Mesendoderm (in vitro differentiated cells): ENCODE measurements around the gene CPA1.
A peak's percentile ranks its signal among the peaks of the same experiment; 100 is the strongest.
"Not testable (repeated sequence)": the region's sequence is repeated elsewhere in the genome, so short reads cannot be mapped to it uniquely, and the experiment has no call there.

ENCODE experiments used
- DNase-seq: peaks from one replicate; pipeline ENCODE4 v3.0.0; 2013
- H2AK5ac ChIP-seq: 2 replicates; pipeline ENCODE4 v1.6.1; 2013; ENCODE audit warnings: low read length, inconsistent platforms
- H2BK120ac ChIP-seq: 2 replicates; pipeline ENCODE4 v1.6.1; 2013; ENCODE audit warnings: low read depth, mild to moderate bottlenecking, low read length, moderate library complexity, mixed read lengths
- H2BK15ac ChIP-seq: replicated peaks from 2 replicates; pipeline ENCODE4 v1.6.1; 2013; ENCODE audit warnings: low read depth, mild to moderate bottlenecking, moderate library complexity
- H2BK5ac ChIP-seq: 2 replicates; pipeline ENCODE4 v1.6.1; 2013; ENCODE audit warnings: low read length, inconsistent platforms
- H3K18ac ChIP-seq: 2 replicates; pipeline ENCODE4 v1.6.1; 2013; ENCODE audit warnings: mild to moderate bottlenecking, low read length, mixed read lengths
- H3K23ac ChIP-seq: one replicate; pipeline ENCODE4 v1.6.1; 2013; ENCODE audit warnings: low read length
- H3K27ac ChIP-seq: 2 replicates; pipeline ENCODE4 v1.5.1; 2013; ENCODE audit warnings: low read depth, mild to moderate bottlenecking, inconsistent platforms, low read length, moderate library complexity
- H3K27me3 ChIP-seq: 2 replicates; pipeline ENCODE4 v1.6.1; 2013; ENCODE audit warnings: low read length, control low read depth, mild to moderate bottlenecking, inconsistent platforms; ENCODE audit not compliant: insufficient read depth, poor library complexity
- H3K36me3 ChIP-seq: 2 replicates; pipeline ENCODE4 v1.6.1; 2013; ENCODE audit warnings: low read length, inconsistent platforms; ENCODE audit not compliant: control insufficient read depth, insufficient read depth
- H3K4ac ChIP-seq: one replicate; pipeline ENCODE4 v1.6.1; 2013; ENCODE audit warnings: low read depth, mild to moderate bottlenecking, low read length, moderate library complexity
- H3K4me1 ChIP-seq: 2 replicates; pipeline ENCODE4 v1.6.1; 2013; ENCODE audit warnings: low read depth, low read length, inconsistent platforms; ENCODE audit not compliant: control insufficient read depth
- H3K4me2 ChIP-seq: 2 replicates; pipeline ENCODE4 v1.6.1; 2013; ENCODE audit warnings: low read length
- H3K4me3 ChIP-seq: 2 replicates; pipeline ENCODE4 v1.5.1; 2013; ENCODE audit warnings: mild to moderate bottlenecking, low read length
- H3K56ac ChIP-seq: one replicate; pipeline ENCODE4 v1.6.1; 2013; ENCODE audit warnings: low read length
- H3K79me1 ChIP-seq: 2 replicates; pipeline ENCODE4 v1.6.1; 2013; ENCODE audit warnings: low read length, inconsistent platforms
- H3K79me2 ChIP-seq: 2 replicates; pipeline ENCODE4 v1.6.1; 2013; ENCODE audit warnings: mild to moderate bottlenecking, low read length; ENCODE audit not compliant: control insufficient read depth, insufficient read depth
- H3K9ac ChIP-seq: 2 replicates; pipeline ENCODE4 v1.6.1; 2013; ENCODE audit warnings: low read length, inconsistent platforms
- H4K5ac ChIP-seq: one replicate; pipeline ENCODE4 v1.6.1; 2013; ENCODE audit warnings: low read length
- H4K8ac ChIP-seq: one replicate; pipeline ENCODE4 v1.6.1; 2013; ENCODE audit warnings: low read depth, mild to moderate bottlenecking, control low read depth, low read length, moderate library complexity
- WGBS: extraction: QIAGEN DNeasy Blood & Tissue Kit; methylation state at CpG from one replicate; pipeline ENCODE4 v1.1.7; 2013; ENCODE audit warnings: low lambda C conversion rate, missing lambda C conversion rate; ENCODE audit not compliant: insufficient coverage; ENCODE audit errors: extremely low coverage; 5-methylcytosine and 5-hydroxymethylcytosine counted together

Gene CPA1

DNA sequence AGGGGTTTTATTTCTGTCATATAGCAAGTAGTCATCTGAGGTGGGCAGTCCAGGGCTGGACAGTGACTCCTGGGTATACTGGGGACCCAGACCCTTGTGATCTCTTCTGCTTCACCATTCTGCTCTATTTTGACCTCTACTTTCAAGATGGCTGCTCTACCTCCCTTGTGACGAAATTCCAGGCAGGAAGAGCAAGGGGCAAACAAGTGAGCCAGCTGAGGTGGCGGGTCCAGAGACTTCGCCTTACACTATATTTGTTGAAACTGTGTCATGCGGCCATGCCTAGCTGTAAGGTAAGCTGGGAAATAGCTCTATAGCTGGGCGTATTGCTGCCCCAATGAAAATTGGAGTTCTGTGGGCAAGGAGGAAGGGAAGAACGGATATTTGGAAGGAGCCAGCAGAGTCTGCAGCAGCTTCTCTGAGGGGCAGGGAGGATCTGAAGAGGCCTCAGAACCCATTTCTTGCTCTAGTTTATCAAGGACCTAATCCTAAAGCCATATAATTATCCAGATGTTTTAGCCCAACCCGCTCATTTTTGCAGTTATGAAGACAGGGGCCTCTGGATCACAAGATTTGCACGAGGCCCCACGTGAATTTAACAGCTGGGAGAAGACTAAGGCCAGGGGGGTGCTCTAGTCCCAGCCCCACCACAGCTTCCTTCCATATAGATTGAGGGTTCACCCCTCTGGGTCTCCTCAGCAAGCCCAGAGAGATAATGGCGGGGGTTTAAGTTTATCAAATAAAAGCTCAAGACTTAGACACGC lies 7.7 kb upstream of the CPA1 start:
- no peak overlapping the region for H3K9ac ChIP-seq
- no peak overlapping the region for H2BK120ac ChIP-seq
- no peak overlapping the region for H3K4ac ChIP-seq
- H3K23ac ChIP-seq: no peak overlapping the region
- H4K5ac ChIP-seq: no peak overlapping the region
- H2BK15ac ChIP-seq: no peak overlapping the region
- H3K4me2 ChIP-seq: no peak overlapping the region
- no peak overlapping the region for H4K8ac ChIP-seq
- H3K36me3 ChIP-seq: no peaks in the 10 kb centered on the region
- no peaks in the 10 kb centered on the region for H3K79me1 ChIP-seq
- H3K27ac ChIP-seq: peak overlapping the region; percentile 25
- no peak overlapping the region for H2BK5ac ChIP-seq
- peak overlapping the region; percentile 70 for H3K56ac ChIP-seq
- no peak overlapping the region for H2AK5ac ChIP-seq
- no peaks in the 10 kb centered on the region for H3K79me2 ChIP-seq
- peaks cover 4% of the 10 kb centered on the region for H3K4me1 ChIP-seq
- peak overlapping the region; percentile 22 for H3K18ac ChIP-seq
- no peak overlapping the region for H3K4me3 ChIP-seq
- DNase-seq: no peak
- H3K27me3 ChIP-seq: no peaks in the 10 kb centered on the region
- WGBS: no CpG with 5 or more reads among the region's 11 CpGs

DNA sequence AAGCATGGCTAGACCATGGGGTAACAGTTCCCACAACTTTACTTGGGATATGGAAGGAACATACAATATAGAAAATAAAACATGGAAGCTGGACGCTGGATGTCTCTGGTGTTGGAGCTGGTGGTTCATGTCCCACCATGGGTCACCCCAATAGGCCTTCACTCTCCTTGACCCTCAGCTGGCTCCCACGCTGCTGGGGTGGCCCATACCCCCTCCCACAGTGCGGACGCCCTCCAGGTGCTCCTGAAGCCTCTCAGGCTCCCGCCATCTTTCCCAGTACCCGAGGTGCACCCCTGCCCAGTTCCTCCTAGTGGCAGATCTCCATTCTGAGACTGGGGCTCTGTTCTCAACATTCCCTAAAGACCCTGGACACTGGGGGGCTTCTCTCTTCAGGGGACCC lies 5.8 kb upstream of the CPA1 start:
- no peaks in the 10 kb centered on the region for H3K79me2 ChIP-seq
- H2AK5ac ChIP-seq: no peak overlapping the region
- H3K4me1 ChIP-seq: peaks cover 4% of the 10 kb centered on the region
- no peak overlapping the region for H2BK15ac ChIP-seq
- no CpG with 5 or more reads among the region's 6 CpGs for WGBS
- H3K18ac ChIP-seq: peak overlapping the region; percentile 89
- H4K5ac ChIP-seq: no peak overlapping the region
- no peak overlapping the region for H3K9ac ChIP-seq
- no peaks in the 10 kb centered on the region for H3K79me1 ChIP-seq
- no peak overlapping the region for H3K4me3 ChIP-seq
- no peak overlapping the region for H2BK120ac ChIP-seq
- peak overlapping the region; percentile 85 for H3K27ac ChIP-seq
- H4K8ac ChIP-seq: no peak overlapping the region
- no peak overlapping the region for H3K23ac ChIP-seq
- H2BK5ac ChIP-seq: no peak overlapping the region
- H3K27me3 ChIP-seq: no peaks in the 10 kb centered on the region
- H3K4ac ChIP-seq: no peak overlapping the region
- no peaks in the 10 kb centered on the region for H3K36me3 ChIP-seq
- H3K56ac ChIP-seq: peak overlapping the region; percentile 37
- H3K4me2 ChIP-seq: no peak overlapping the region
- no peak for DNase-seq

DNA sequence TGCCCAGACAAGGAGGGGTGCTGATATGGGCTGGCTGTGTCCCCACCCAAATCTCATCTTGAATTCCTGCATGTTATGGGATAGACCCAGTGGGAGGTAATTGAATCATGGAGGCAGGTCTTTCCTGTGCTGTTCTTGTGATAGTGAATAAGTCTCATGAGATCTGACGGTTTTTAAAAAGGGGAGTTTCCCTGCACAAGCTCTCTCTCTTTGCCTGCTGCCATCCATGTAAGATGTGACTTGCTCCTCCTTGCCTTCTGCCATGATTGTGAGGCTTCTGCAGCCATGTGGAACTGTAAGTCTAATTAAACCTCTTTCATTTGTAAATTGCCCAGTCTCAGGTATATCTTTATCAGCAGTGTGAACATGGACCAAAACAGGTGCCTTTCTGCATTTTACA lies 3.8 kb upstream of the CPA1 start:
- not testable (repeated sequence) for H2BK5ac ChIP-seq, H3K23ac ChIP-seq, H2BK15ac ChIP-seq, H4K8ac ChIP-seq, DNase-seq, H3K79me1 ChIP-seq, H3K79me2 ChIP-seq, H2AK5ac ChIP-seq, H3K27ac ChIP-seq, H3K4me1 ChIP-seq, H2BK120ac ChIP-seq, H3K56ac ChIP-seq, H4K5ac ChIP-seq, H3K18ac ChIP-seq, H3K36me3 ChIP-seq, H3K4ac ChIP-seq, H3K27me3 ChIP-seq, H3K4me3 ChIP-seq, H3K4me2 ChIP-seq, H3K9ac ChIP-seq
- no CpG with 5 or more reads among the region's 1 CpG for WGBS

DNA sequence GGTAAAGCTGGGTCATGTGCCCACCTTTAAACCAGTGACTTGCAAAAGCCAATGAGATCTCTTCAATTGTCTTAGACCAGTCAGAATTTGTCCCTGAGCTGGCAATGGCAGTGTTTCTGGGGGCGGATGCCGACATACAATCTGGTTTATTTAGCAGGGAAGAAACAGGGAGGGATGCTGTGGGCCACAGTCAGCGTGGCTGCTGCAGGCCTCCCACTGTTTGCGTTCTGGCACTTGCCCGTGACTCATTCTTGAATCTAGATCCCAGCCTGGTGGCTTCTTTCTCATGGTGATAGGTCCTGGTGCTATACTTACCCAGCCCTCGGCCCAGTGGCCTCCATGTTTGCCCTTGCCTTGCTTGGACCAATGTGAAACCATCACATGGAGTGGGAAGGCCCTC lies 3.1 kb upstream of the CPA1 start:
- Histone ChIP-seq H3K79me2 (no peaks in the 10 kb centered on the region), H2BK15ac (no peak overlapping the region), H3K18ac (no peak overlapping the region), H4K8ac (no peak overlapping the region), H3K36me3 (no peaks in the 10 kb centered on the region), H3K79me1 (no peaks in the 10 kb centered on the region), H3K56ac (no peak overlapping the region), H2BK5ac (no peak overlapping the region), H3K27me3 (no peaks in the 10 kb centered on the region), H3K4me2 (no peak overlapping the region), H3K9ac (no peak overlapping the region), H3K4ac (no peak overlapping the region), H3K4me3 (no peak overlapping the region), H3K4me1 (peaks cover 6% of the 10 kb centered on the region), H3K27ac (no peak overlapping the region), H3K23ac (no peak overlapping the region), H2AK5ac (no peak overlapping the region), H4K5ac (no peak overlapping the region), H2BK120ac (no peak overlapping the region)
- DNase-seq: no peak
- WGBS: no CpG with 5 or more reads among the region's 6 CpGs

DNA sequence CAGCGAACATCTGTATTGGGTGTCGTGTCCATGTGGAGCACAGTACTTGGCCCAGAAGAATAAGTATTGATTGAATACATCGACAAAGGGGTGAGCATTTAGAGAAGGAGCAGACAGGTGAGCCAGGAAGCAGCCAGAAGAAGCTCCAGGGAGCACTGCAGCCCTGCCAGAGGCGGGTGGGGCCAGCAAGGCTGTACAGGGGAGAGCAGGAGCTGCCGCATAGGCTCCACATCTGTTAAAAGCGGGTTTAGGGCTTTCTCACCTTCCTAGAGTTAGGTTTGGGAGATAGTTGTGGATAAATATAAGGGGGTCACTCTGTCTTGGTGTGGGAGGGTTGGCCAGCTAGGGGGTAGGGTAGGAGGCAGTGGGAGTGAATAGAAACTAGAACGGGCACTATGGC lies 1.3 kb upstream of the CPA1 start:
- Histone ChIP-seq H3K4me2 (no peak overlapping the region), H4K8ac (no peak overlapping the region), H2BK15ac (no peak overlapping the region), H3K79me1 (no peaks in the 10 kb centered on the region), H3K27ac (no peak overlapping the region), H3K4ac (no peak overlapping the region), H4K5ac (no peak overlapping the region), H3K79me2 (no peaks in the 10 kb centered on the region), H3K36me3 (no peaks in the 10 kb centered on the region), H3K4me1 (peaks cover 1% of the 10 kb centered on the region), H3K4me3 (no peak overlapping the region), H2AK5ac (no peak overlapping the region), H3K18ac (no peak overlapping the region), H2BK120ac (no peak overlapping the region), H3K56ac (no peak overlapping the region), H3K23ac (no peak overlapping the region), H2BK5ac (no peak overlapping the region), H3K27me3 (no peaks in the 10 kb centered on the region), H3K9ac (no peak overlapping the region)
- no CpG with 5 or more reads among the region's 7 CpGs for WGBS
- no peak for DNase-seq

DNA sequence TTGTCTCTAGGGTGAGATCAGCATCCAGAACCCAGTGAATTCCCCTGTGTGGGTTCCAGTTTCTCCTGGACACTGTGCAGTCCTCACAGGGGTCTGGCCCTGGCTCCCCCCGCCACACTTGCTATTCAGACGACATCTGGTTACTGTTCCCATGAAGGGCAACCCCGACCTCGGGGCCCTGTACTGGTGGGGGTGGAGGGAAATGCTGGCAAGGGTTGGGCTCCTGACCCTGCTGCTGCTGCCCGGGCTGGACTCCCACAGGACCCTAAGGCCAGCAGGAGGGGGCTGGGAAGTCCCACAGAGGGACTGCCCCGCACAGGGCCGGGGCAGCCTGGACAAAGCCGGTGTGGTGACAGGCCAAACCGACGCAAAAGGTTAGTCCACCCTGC lies 768 bp upstream of the CPA1 start:
- WGBS: no CpG with 5 or more reads among the region's 10 CpGs
- Histone ChIP-seq H3K4me3 (no peak overlapping the region), H2BK15ac (no peak overlapping the region), H3K79me1 (no peaks in the 10 kb centered on the region), H4K8ac (no peak overlapping the region), H3K4me1 (peaks cover 1% of the 10 kb centered on the region), H3K56ac (no peak overlapping the region), H2BK120ac (no peak overlapping the region), H3K18ac (no peak overlapping the region), H4K5ac (no peak overlapping the region), H3K36me3 (no peaks in the 10 kb centered on the region), H3K79me2 (no peaks in the 10 kb centered on the region), H3K4ac (no peak overlapping the region), H3K9ac (no peak overlapping the region), H2AK5ac (no peak overlapping the region), H3K23ac (no peak overlapping the region), H3K27ac (no peak overlapping the region), H3K4me2 (no peak overlapping the region), H3K27me3 (no peaks in the 10 kb centered on the region), H2BK5ac (no peak overlapping the region)
- no peak for DNase-seq
